Choroid plexus epithelial cell (primary cell): ENCODE data around the gene NXPE1.
"Not testable (repeated sequence)": the region's sequence is repeated elsewhere in the genome, so short reads cannot be mapped to it uniquely, and the experiment has no call there.

Source experiments
- DNase-seq: peaks from one replicate; pipeline ENCODE4 v3.0.0-alpha.2; 2010; ENCODE audit warnings: low read depth
- H3K4me3 ChIP-seq: 2 replicates; pipeline ENCODE4 v1.5.1; 2011; ENCODE audit warnings: low read depth, mild to moderate bottlenecking, control low read depth, low read length, moderate library complexity
- TF ChIP-seq, protein P1 (sequence below): conservative IDR thresholded peaks from 2 replicates; pipeline ENCODE4 v1.5.1; 2011; ENCODE audit warnings: low read depth, mild to moderate bottlenecking, control low read depth, inconsistent platforms, low read length, moderate library complexity

The NXPE1 gene

DNA sequence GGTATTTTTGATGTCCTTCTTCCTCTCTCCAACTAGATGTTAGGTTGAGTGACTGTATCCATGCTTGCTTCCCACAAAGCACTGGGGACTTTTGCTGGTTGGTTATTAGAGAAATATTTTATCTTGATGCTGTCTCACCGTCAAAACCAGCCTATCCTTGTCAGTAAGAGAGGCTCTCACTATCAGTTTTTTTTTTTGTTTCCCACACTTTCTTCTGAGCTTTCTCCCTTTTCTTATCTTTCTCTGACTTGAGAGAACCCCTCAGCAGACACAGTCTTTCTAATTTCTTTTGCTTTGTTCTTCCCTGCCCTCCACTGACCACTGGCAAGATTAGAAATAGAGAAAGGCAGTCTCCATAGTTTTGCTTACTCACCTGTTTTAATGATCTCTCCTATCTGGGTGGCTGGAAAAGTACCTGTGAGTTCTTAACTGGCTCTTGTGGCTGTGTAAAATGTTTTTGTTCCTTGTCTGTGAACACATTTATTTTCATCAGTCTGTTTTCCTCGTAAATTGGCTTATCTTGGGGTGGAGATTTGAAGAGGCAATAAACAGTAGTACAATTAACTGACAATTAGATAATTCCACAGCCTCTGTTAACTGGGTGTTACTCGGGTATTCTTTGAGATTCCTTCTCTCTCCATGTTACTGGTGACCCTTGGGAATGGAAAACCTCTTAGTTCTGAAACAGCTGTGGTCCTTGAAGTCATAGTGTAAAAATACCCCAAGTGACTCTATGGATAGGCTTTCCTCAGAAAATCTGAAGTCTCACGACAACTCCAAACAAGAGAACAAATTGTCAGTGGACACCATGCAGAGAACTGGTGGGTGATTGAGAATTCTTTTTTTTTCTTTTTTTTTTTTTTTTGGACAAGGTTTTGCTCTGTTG is at the start of gene NXPE1:
Gene NXPE1, minus strand, starts transcription at position 457 of the 886 bp plus-strand sequence. CDS start 8,680 bp downstream, outside the sequence.
- no peak within 1 kb of the TSS for H3K4me3 ChIP-seq
- TF ChIP-seq, protein P1, sequence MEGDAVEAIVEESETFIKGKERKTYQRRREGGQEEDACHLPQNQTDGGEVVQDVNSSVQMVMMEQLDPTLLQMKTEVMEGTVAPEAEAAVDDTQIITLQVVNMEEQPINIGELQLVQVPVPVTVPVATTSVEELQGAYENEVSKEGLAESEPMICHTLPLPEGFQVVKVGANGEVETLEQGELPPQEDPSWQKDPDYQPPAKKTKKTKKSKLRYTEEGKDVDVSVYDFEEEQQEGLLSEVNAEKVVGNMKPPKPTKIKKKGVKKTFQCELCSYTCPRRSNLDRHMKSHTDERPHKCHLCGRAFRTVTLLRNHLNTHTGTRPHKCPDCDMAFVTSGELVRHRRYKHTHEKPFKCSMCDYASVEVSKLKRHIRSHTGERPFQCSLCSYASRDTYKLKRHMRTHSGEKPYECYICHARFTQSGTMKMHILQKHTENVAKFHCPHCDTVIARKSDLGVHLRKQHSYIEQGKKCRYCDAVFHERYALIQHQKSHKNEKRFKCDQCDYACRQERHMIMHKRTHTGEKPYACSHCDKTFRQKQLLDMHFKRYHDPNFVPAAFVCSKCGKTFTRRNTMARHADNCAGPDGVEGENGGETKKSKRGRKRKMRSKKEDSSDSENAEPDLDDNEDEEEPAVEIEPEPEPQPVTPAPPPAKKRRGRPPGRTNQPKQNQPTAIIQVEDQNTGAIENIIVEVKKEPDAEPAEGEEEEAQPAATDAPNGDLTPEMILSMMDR: no peak
- no peak for DNase-seq

DNA sequence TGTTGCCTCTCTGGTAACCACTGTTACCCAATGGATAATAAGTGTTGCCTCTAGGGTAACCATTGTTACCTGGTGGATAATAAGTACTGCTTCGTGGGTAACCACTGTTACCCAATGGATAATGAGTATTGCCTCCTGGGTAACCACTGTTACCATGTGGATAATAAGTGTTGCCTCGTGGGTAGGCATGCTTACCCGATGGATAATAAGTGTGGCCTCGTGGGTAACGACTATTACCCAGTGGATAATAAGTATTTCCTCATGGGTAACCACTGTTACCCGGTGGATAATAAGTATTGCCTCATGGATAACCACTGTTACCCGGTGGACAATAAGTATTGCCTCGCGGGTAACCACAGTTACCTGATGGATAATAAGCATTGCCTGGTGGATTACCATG is 49.7 kb upstream of the NXPE1 start:
- no peak for DNase-seq
- H3K4me3 ChIP-seq: no peak overlapping the region
- TF ChIP-seq, protein P1: no peak

DNA sequence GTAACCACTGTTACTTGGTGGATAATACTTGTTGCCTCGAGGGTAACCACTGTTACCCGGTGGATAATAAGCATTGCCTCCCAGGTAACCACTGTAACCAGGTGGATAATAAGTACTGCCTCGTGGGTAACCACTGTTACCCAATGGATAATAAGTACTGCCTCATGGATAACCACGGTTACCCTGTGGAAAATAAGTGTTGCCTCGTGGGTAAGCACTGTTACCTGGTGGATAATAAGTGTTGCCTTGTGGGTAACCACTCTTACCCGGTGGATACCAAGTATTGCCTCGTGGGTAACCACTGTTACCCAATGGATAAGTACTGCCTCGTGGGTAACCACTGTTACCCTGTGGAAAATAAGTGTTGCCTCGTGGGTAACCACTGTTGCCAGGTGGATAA is 48.9 kb upstream of the NXPE1 start:
- DNase-seq: not testable (repeated sequence)

DNA sequence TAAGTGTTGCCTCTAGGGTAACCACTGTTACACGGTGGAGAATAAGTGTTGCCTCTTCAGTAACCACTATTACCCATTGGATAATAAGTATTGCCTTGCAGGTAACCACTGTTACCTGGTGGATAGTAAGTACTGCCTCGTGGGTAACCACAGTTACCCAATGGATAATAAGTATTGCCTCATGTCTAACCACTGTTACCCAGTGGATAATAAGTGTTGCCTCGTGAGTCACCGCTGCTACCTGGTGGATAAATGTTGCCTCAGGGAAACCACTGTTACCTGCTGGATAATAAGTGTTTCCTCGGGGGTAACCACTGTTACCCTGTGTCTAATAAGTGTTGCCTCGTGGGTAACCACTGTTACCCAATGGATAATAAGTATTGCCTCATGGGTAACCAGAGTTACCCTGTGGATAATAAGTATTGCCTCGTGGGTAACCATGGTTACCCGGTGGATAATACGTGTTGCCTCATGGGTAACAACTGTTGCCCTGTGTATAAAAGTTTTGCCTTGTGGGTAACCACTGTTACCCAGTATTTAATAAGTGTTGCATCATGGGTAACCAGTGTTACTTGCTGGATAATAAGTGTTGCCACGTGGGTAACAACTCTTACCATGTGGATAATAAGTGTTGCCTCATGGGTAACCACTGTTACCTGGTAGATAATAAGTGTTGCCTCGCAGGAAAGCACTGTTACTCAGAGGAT is 48.2 kb upstream of the NXPE1 start:
- TF ChIP-seq, protein P1: no peak
- DNase-seq: no peak
- H3K4me3 ChIP-seq: no peak overlapping the region

More for the DNA sequence above, 48.9 kb upstream of the NXPE1 start:
- not testable (repeated sequence) for H3K4me3 ChIP-seq

DNA sequence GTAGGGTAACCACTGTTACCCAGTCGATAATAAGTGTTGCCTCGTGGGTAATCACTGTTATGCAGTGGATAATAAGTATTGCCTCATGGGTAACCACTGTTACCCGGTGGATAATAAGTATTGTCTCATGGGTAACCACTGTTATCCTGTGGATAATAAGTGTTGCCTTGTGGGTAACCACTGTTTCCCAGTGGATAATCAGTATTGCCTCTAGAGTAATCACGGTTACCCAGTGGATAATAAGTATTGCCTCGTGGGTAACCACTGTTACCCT is 47.1 kb upstream of the NXPE1 start:
- not testable (repeated sequence) for DNase-seq, H3K4me3 ChIP-seq

DNA sequence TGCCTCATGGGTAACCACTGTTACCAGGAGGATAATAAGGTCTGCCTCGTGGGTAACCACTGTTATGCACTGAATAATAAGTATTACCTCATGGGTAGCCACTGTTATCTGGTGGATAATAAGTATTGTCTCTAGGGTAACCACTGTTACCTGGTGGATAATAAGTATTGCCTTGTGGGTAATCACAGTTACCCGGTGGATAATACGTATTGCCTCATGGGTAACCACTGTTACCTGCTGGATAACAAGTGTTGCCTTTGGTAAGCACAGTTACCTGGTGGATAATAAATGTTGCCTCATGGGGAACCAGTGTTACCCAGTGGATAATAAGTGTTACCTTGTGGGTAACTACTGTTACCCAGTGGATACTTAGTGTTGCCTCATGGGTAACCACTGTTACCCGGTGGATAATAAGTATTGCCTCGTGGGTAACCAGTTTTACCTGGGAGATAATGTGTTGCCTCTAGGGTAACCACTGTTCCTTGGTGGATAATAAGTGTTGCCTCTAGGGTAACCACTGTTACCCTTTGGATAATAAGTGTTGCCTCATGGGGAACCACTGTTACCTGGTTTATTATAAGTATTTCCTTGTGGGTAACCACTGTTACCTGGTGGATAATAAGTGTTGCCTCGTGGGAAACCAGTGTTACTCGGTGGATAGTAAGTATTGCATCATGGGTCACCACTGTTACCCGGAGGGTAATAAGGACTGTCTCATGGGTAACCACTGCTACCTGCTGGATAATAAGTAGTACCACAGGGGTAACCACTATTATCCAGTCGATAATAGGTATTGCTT is 46.5 kb upstream of the NXPE1 start:
- TF ChIP-seq, protein P1: peak; percentile 3
- peak; percentile 14 for DNase-seq
- no peak overlapping the region for H3K4me3 ChIP-seq

DNA sequence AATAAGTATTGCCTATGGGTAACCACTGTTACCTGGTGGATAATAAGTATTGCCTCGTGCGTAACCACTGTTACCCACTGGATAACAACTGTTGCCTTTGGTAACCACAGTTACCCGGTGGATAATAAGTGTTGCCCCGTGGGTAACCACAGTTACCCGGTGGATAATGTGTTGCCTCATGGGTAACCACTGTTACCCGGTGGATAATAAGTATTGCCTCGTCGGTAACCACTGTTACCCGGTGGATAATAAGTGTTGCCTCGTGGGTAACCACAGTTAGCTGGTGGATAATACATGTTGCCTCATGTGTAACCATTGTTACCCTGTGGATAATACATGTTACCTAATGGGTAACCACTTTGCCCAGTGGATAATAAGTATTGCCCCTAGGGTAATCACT is 45.7 kb upstream of the NXPE1 start:
- TF ChIP-seq, protein P1: no peak
- H3K4me3 ChIP-seq: no peak overlapping the region
- no peak for DNase-seq
